GM12878 (cell line): Measurements from ENCODE around the gene CHD6. TPM values are rescaled to one million over a fixed set of nuclear protein-coding genes. Genes with fewer than 3 reads are reported as not detected.

Source experiments
- ATAC-seq: fragments of 200-7000 bp; cut with Tn5 transposase; 3 replicates; pipeline ENCODE4 v1.9.1; 2020; ENCODE audit warnings: mild to moderate bottlenecking, moderate library complexity
- BruUV-seq: library from RNA; stranded (reverse); fragments of 400-500 nt; replicated peaks from 2 replicates; lab custom pipeline; 2021; lab: Mats Ljungman, UMichigan
- CTCF ChIA-PET: fragments of 300-600 bp; sonication (Branson Sonifier 250); formaldehyde crosslinking; extraction: SDS; loops from one replicate; lab custom pipeline; 2021; ENCODE audit warnings: inconsistent platforms; lab: Yijun Ruan, JAX
- POLR2A ChIA-PET: fragments of 350-600 bp; formaldehyde crosslinking; extraction: SDS; loops from one replicate; lab custom pipeline; 2021; ENCODE audit warnings: inconsistent platforms; lab: Charles Lee
- RAD21 ChIA-PET: fragments of 300-600 bp; sonication (Branson Sonifier 250); formaldehyde crosslinking; loops from one replicate; lab custom pipeline; 2023; ENCODE audit warnings: antibody characterized with exemption; ENCODE audit not compliant: unreplicated experiment; lab: Charles Lee
- SMC1A ChIA-PET: fragments of 300-600 bp; sonication (Branson Sonifier 250); formaldehyde crosslinking; loops from one replicate; lab custom pipeline; 2023; ENCODE audit not compliant: unreplicated experiment, uncharacterized antibody; lab: Charles Lee
- DNase-seq: peaks from one replicate; pipeline ENCODE4 v3.0.0-alpha.2; 2011; ENCODE audit warnings: low read depth, low spot score
- FAIRE-seq: peaks from 3 replicates; lab custom pipeline; 2011; peaks lifted over from hg19 to GRCh38; lab: Jason Lieb, UNC
- H2AFZ ChIP-seq: 2 replicates; pipeline ENCODE4 v1.6.0; 2011; ENCODE audit warnings: low read depth, low read length, control low read depth; ENCODE audit not compliant: control insufficient read depth
- H3K27ac ChIP-seq: 2 replicates; pipeline ENCODE4 v1.5.1; 2011; ENCODE audit warnings: control low read depth; ENCODE audit not compliant: control insufficient read depth, insufficient read depth
- H3K27me3 ChIP-seq, 2 experiments: replicated peaks in 1 of 2; 2 replicates each; pipeline versions ENCODE4 v1.6.0 to v1.6.1; 2011; ENCODE audit warnings: low read length in 1 of 2; ENCODE audit not compliant: control insufficient read depth in 2 of 2, insufficient read depth in 2 of 2
- H3K36me3 ChIP-seq, 2 experiments: 2 replicates each; pipeline ENCODE4 v1.5.1; 2011; ENCODE audit warnings: low read length in 1 of 2; ENCODE audit not compliant: control insufficient read depth in 2 of 2, insufficient read depth in 2 of 2
- H3K4me1 ChIP-seq: 2 replicates; pipeline ENCODE4 v1.6.1; 2011; ENCODE audit warnings: mild to moderate bottlenecking, low read length, moderate library complexity, mixed read lengths; ENCODE audit not compliant: control insufficient read depth, insufficient read depth
- H3K4me2 ChIP-seq: 2 replicates; pipeline ENCODE4 v1.6.0; 2011; ENCODE audit warnings: control low read depth; ENCODE audit not compliant: control insufficient read depth, insufficient read depth
- H3K4me3 ChIP-seq: fragments of 200-600 bp; sonication (generic); 2 replicates; pipeline ENCODE4 v1.5.1; 2016
- H3K79me2 ChIP-seq: 2 replicates; pipeline ENCODE4 v1.6.0; 2011; ENCODE audit warnings: low read length; ENCODE audit not compliant: control insufficient read depth, insufficient read depth
- H3K9ac ChIP-seq: 2 replicates; pipeline ENCODE4 v1.8.0; 2011; ENCODE audit warnings: low read length, control low read depth, mixed read lengths; ENCODE audit not compliant: control insufficient read depth, insufficient read depth
- H3K9me3 ChIP-seq: replicated peaks from 3 replicates; pipeline ENCODE4 v1.5.1; 2011; ENCODE audit warnings: mild to moderate bottlenecking, low read length; ENCODE audit not compliant: control insufficient read depth, insufficient read depth
- H4K20me1 ChIP-seq: 2 replicates; pipeline ENCODE4 v1.6.0; 2011; ENCODE audit not compliant: control insufficient read depth, insufficient read depth
- ATF2 ChIP-seq: IDR thresholded peaks from 2 replicates; pipeline ENCODE4 v1.6.1; 2012; ENCODE audit warnings: low read length, inconsistent platforms
- EED ChIP-seq: sonication (generic); IDR thresholded peaks from 2 replicates; pipeline ENCODE4 v1.6.1; 2016; ENCODE audit warnings: antibody characterized with exemption, low read depth
- FOXK2 ChIP-seq: fragments of 450-650 bp; IDR thresholded peaks from 2 replicates; pipeline ENCODE4 v1.6.1; 2017; ENCODE audit warnings: mild to moderate bottlenecking, moderate library complexity
- MEF2A ChIP-seq: IDR thresholded peaks from 2 replicates; pipeline ENCODE4 v1.6.1; 2011; ENCODE audit warnings: low read depth, mild to moderate bottlenecking, low read length, moderate library complexity; ENCODE audit not compliant: insufficient read depth
- MLLT1 ChIP-seq: fragments of 450-650 bp; IDR thresholded peaks from 2 replicates; pipeline ENCODE4 v1.6.1; 2016; ENCODE audit warnings: mild to moderate bottlenecking
- RAD21 ChIP-seq: IDR thresholded peaks from 2 replicates; pipeline ENCODE4 v1.6.1; 2011; ENCODE audit warnings: mild to moderate bottlenecking, low read depth, low read length, moderate library complexity; ENCODE audit not compliant: insufficient read depth
- RELB ChIP-seq: fragments of 450-650 bp; IDR thresholded peaks from 2 replicates; pipeline ENCODE4 v1.6.1; 2017; ENCODE audit warnings: low read depth, mild to moderate bottlenecking, moderate library complexity
- SRF ChIP-seq, 2 experiments: IDR thresholded peaks; 2 replicates each; pipeline ENCODE4 v1.6.1; 2011; ENCODE audit warnings: low read depth in 2 of 2, low read length in 2 of 2, mild to moderate bottlenecking in 1 of 2, moderate library complexity in 1 of 2
- SUZ12 ChIP-seq: fragments of 200-600 bp; sonication (generic); IDR thresholded peaks from one replicate; pipeline ENCODE4 v1.6.1; 2018; ENCODE audit warnings: antibody characterized with exemption, mild to moderate bottlenecking; ENCODE audit not compliant: unreplicated experiment
- USF2 ChIP-seq: IDR thresholded peaks from 2 replicates; pipeline ENCODE4 v1.6.1; 2011; ENCODE audit warnings: low read depth, low read length, improper control_type of control experiment, borderline replicate concordance
- ZBTB4 ChIP-seq: fragments of 450-650 bp; formaldehyde crosslinking; IDR thresholded peaks from 2 replicates; pipeline ENCODE4 v1.4.0; 2022; ENCODE audit warnings: mild to moderate bottlenecking, moderate library complexity
- ZZZ3 ChIP-seq: IDR thresholded peaks from 2 replicates; pipeline ENCODE4 v1.6.1; 2011; ENCODE audit warnings: low read depth; ENCODE audit not compliant: control insufficient read depth, insufficient read length
- WGBS: methylation state at CpG from one replicate; pipeline ENCODE4 v1.1.6; 2016; ENCODE audit warnings: low lambda C conversion rate; ENCODE audit not compliant: insufficient replicate concordance, insufficient coverage; ENCODE audit errors: missing lambda C conversion rate; 5-methylcytosine and 5-hydroxymethylcytosine counted together
- in situ Hi-C: fragments of 300-500 bp; cut with MboI; formaldehyde crosslinking; loops from 9 replicates; pipeline ENCODE4 v1.14.3; 2018; ENCODE audit warnings: mixed read lengths
- intact Hi-C: fragments of 100-400 bp; cut with micrococcal nuclease; formaldehyde crosslinking; loops from one replicate; pipeline ENCODE4 v1.14.2; 2022; ENCODE audit not compliant: unreplicated experiment
- polyA plus RNA-seq, 11 experiments: library from polyadenylated mRNA; depleted of rRNA in 4 of 11; unstranded in 6 of 11; stranded (reverse) in 5 of 11; fragments of >200 nt; fragmentation: Nextera tagmentation in 4 of 11; fragmentation: Illumina TruSeq in 1 of 11; extraction: Ambion mirVana in 4 of 11; extraction: Trizol in 1 of 11; gene quantifications; 1 replicate in 1 of 11; 2 replicates in 10 of 11; pipeline versions ENCODE4 v1.2.1 to v1.2.3, GENCODE V29; 2011 to 2016; ENCODE audit warnings: inconsistent platforms in 2 of 11, missing spikeins in 2 of 11, low read depth in 1 of 11
- total RNA-seq, 4 experiments: library from RNA; depleted of rRNA in 3 of 4; stranded (reverse); fragments of >200 nt in 3 of 4; fragmentation: Illumina TruSeq in 1 of 4; extraction: Trizol in 1 of 4; gene quantifications; 2 replicates each; pipeline versions ENCODE4 v1.2.1 to v1.2.3, GENCODE V29; 2013 to 2021

Gene CHD6
- total and polyA plus RNA-seq, 10 of the 15 experiments (the other 5 are each of a cell fraction or from before 2014, with no cell fraction given) = 4.3 to 25.5 (median 17.1) TPM

GRCh38 chr20:41415191-41415590 is 203.0 kb downstream of the CHD6 start:
- ChIA-PET CTCF (interaction anchor here (1.1 kb wide), 1 partner anchor 70 kb away, joined by 3 read pairs; no protein-coding TSS in a partner anchor), POLR2A (interaction anchor here (1.0 kb wide), 1 partner anchor 12 kb away, joined by 3 read pairs; no protein-coding TSS in a partner anchor), RAD21 (no interaction called here), SMC1A (interaction anchor here (1.6 kb wide), 1 partner anchor 12 kb away, joined by 7 read pairs; no protein-coding TSS in a partner anchor)
- ATAC-seq (no peak), DNase-seq (no peak), FAIRE-seq (no peak)
- H3K36me3 ChIP-seq = peaks cover 1 to 23% of the 10 kb centered on the region in 2 experiments; a peak in 3 of 4 replicates
- no peak for TF ChIP-seq ZZZ3
- TF ChIP-seq USF2 = no peak
- no peak for TF ChIP-seq SUZ12
- TF ChIP-seq MEF2A = no peak
- TF ChIP-seq MLLT1 = no peak
- no peak for TF ChIP-seq EED
- no peak for TF ChIP-seq SRF (IDR thresholded peaks at IDR 0.05; ENCODE audit: low read depth in 2 of 2, low read length in 2 of 2)
- no peak for TF ChIP-seq ZBTB4 (CRISPR knock-in tag)
- TF ChIP-seq RELB = no peak
- TF ChIP-seq RAD21 = no peak
- TF ChIP-seq ATF2 = no peak
- TF ChIP-seq FOXK2 = no peak
- H3K4me2 ChIP-seq = no peak overlapping the region
- 92% methylated on average over 8 of the region's 8 CpGs for WGBS
- H3K4me1 ChIP-seq = no peaks in the 10 kb centered on the region; the same call in 1 of the 2 replicates
- H3K27ac ChIP-seq = no peak overlapping the region
- no peaks in the 10 kb centered on the region for H3K9me3 ChIP-seq
- in situ Hi-C loops (no loop called here), intact Hi-C loops (no loop called here)
- no TSS peak for BruUV-seq
- no peaks in the 10 kb centered on the region for H3K79me2 ChIP-seq
- H4K20me1 ChIP-seq = no peaks in the 10 kb centered on the region
- no peak overlapping the region for H2AFZ ChIP-seq
- H3K27me3 ChIP-seq = no peaks in the 10 kb centered on the region
- H3K4me3 ChIP-seq = no peak overlapping the region
- H3K9ac ChIP-seq = no peak overlapping the region
